DOHH2 (cell line): Measurements from ENCODE around the gene AHI1.
"Not testable (repeated sequence)": the region's sequence is repeated elsewhere in the genome, so short reads cannot be mapped to it uniquely, and the experiment has no call there.

ENCODE experiments used
- H3F3A ChIP-seq: fragments of 200-600 bp; sonication (generic), shearing (Covaris generic); 2 replicates; pipeline ENCODE4 v1.6.0; 2016; ENCODE audit warnings: antibody characterized with exemption, mild to moderate bottlenecking; ENCODE audit not compliant: control insufficient read depth, insufficient read depth
- H3K27ac ChIP-seq: fragments of 200-600 bp; sonication (generic); 2 replicates; pipeline ENCODE4 v1.5.1; 2014; ENCODE audit warnings: low read depth, mild to moderate bottlenecking, low read length, moderate library complexity
- H3K27me3 ChIP-seq: fragments of 200-600 bp; sonication (generic); 2 replicates; pipeline ENCODE4 v1.6.1; 2014; ENCODE audit warnings: mild to moderate bottlenecking, low read length, mixed read lengths; ENCODE audit not compliant: control insufficient read depth
- H3K36me3 ChIP-seq: fragments of 200-600 bp; sonication (generic); 2 replicates; pipeline ENCODE4 v1.6.1; 2014; ENCODE audit warnings: mild to moderate bottlenecking, low read length, moderate library complexity, mixed read lengths; ENCODE audit not compliant: control insufficient read depth
- H3K4me1 ChIP-seq: fragments of 200-600 bp; sonication (generic); 2 replicates; pipeline ENCODE4 v1.6.1; 2014; ENCODE audit warnings: mild to moderate bottlenecking, low read length, mixed read lengths; ENCODE audit not compliant: control insufficient read depth
- H3K4me2 ChIP-seq: fragments of 200-600 bp; sonication (generic); 2 replicates; pipeline ENCODE4 v1.6.0; 2014; ENCODE audit warnings: mild to moderate bottlenecking, low read length, moderate library complexity
- H3K4me3 ChIP-seq: fragments of 200-600 bp; sonication (generic); 2 replicates; pipeline ENCODE4 v1.5.1; 2014; ENCODE audit warnings: mild to moderate bottlenecking, low read length, mixed read lengths
- H3K79me2 ChIP-seq: fragments of 200-600 bp; sonication (generic); 2 replicates; pipeline ENCODE4 v1.6.1; 2014; ENCODE audit warnings: mild to moderate bottlenecking, low read length, mixed read lengths; ENCODE audit not compliant: control insufficient read depth
- H3K9me2 ChIP-seq: fragments of 200-600 bp; sonication (generic); replicated peaks from 2 replicates; pipeline ENCODE4 v1.6.1; 2014; ENCODE audit warnings: mild to moderate bottlenecking, low read length, mixed read lengths; ENCODE audit not compliant: control insufficient read depth
- H3K9me3 ChIP-seq: fragments of 200-600 bp; sonication (generic); 2 replicates; pipeline ENCODE4 v1.6.1; 2014; ENCODE audit warnings: antibody characterized with exemption, low read length, mixed read lengths; ENCODE audit not compliant: control insufficient read depth, insufficient read depth
- H4K20me1 ChIP-seq: fragments of 200-600 bp; sonication (generic); 2 replicates; pipeline ENCODE4 v1.6.0; 2014; ENCODE audit warnings: low read depth, mild to moderate bottlenecking, antibody characterized with exemption, low read length, moderate library complexity; ENCODE audit not compliant: control insufficient read depth, insufficient read depth
- EZH2phosphoT487 ChIP-seq: fragments of 200-600 bp; sonication (generic); IDR thresholded peaks from 2 replicates; pipeline ENCODE4 v1.6.1; 2017; ENCODE audit warnings: borderline replicate concordance, mild to moderate bottlenecking, antibody characterized with exemption, low read length, moderate library complexity, mixed read lengths
- TF ChIP-seq, protein P1 (sequence below): fragments of 200-600 bp; sonication (generic); IDR thresholded peaks from one replicate; pipeline ENCODE4 v1.5.1; 2014; ENCODE audit warnings: antibody characterized with exemption, mild to moderate bottlenecking, low read depth, low read length; ENCODE audit not compliant: poor library complexity, severe bottlenecking

AHI1 gene

DNA sequence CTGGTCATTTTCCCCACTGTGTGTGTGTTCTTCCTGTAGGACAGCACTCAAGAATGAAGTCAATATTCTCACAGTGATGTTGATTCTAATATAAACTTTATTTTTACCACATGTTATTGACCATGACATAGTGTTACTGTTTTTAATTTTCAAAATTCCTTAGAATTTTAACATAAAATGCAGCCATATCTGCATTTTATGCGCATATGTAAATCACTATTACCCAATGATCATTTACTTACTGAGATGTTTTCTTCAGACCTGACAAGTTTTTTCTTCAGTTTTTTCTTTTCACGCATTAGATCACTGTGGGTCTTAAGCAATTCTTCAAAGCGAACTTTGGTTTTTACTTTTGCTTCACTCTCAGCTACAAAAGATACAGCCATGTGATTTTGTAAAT lies 7.2 kb downstream of the AHI1 start:
- Histone ChIP-seq H3K27me3 (no peaks in the 10 kb centered on the region), H3K79me2 (peaks cover 17% of the 10 kb centered on the region), H3K9me2 (no peaks in the 10 kb centered on the region), H3K4me2 (no peak overlapping the region), H3K36me3 (peaks cover 82% of the 10 kb centered on the region), H3K4me3 (no peak overlapping the region), H3K4me1 (peaks cover 6% of the 10 kb centered on the region), H3K9me3 (no peaks in the 10 kb centered on the region), H3F3A (0 out of 2 replicates have a peak, but pooled peaks cover 2% of the 10 kb centered on the region), H4K20me1 (no peaks in the 10 kb centered on the region), H3K27ac (no peak overlapping the region)
- TF ChIP-seq, protein P1, sequence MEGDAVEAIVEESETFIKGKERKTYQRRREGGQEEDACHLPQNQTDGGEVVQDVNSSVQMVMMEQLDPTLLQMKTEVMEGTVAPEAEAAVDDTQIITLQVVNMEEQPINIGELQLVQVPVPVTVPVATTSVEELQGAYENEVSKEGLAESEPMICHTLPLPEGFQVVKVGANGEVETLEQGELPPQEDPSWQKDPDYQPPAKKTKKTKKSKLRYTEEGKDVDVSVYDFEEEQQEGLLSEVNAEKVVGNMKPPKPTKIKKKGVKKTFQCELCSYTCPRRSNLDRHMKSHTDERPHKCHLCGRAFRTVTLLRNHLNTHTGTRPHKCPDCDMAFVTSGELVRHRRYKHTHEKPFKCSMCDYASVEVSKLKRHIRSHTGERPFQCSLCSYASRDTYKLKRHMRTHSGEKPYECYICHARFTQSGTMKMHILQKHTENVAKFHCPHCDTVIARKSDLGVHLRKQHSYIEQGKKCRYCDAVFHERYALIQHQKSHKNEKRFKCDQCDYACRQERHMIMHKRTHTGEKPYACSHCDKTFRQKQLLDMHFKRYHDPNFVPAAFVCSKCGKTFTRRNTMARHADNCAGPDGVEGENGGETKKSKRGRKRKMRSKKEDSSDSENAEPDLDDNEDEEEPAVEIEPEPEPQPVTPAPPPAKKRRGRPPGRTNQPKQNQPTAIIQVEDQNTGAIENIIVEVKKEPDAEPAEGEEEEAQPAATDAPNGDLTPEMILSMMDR: no peak
- no peak for TF ChIP-seq EZH2phosphoT487

DNA sequence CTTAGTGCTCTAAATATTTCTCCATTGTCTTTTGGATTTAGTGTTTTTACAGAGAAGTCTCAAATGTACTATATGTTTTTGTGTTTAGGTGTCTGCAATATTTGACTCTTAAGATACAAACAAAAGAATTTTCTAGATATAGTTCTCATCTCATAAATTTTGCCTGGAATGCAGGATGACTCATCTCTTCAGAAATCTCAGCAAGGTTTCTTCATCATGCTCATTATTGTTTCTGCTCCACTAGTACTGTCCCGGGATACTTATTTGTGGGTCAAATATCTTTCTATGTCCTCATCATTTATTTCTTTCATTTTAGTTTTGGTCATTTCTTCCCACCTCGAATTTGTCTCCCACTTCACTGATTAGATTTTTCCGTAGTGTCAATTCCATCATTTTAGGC lies 9.5 kb downstream of the AHI1 start:
- no peak overlapping the region for H3K4me3 ChIP-seq
- no peaks in the 10 kb centered on the region for H4K20me1 ChIP-seq
- H3K9me2 ChIP-seq: no peaks in the 10 kb centered on the region
- no peaks in the 10 kb centered on the region for H3K4me1 ChIP-seq
- no peak for TF ChIP-seq EZH2phosphoT487
- TF ChIP-seq, protein P1: no peak
- no peaks in the 10 kb centered on the region for H3K79me2 ChIP-seq
- H3K4me2 ChIP-seq: no peak overlapping the region
- peaks cover 76% of the 10 kb centered on the region for H3K36me3 ChIP-seq
- 0 out of 2 replicates have a peak, but pooled peaks cover 2% of the 10 kb centered on the region for H3F3A ChIP-seq
- H3K27me3 ChIP-seq: no peaks in the 10 kb centered on the region
- H3K9me3 ChIP-seq: peaks cover 8% of the 10 kb centered on the region; the same call in 1 of the 2 replicates
- H3K27ac ChIP-seq: no peak overlapping the region

DNA sequence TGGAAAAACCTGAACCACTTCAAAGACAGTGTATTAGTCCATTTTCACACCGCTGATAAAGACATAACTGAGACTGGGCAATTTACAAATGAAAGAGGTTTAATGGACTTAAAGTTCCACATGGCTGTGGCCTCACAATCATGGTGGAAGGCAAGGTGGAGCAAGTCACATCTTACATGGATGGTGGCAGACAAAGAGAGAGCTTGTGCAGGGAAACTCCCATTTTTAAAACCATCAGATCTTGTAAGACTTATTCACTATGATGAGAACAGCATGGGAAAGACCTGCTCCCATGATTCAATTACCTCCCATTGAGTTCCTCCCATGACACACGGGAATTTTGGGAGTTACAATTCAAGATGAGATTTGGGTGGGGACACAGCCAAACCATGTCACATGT lies 13.6 kb downstream of the AHI1 start:
- H3K4me3 ChIP-seq, H3K4me1 ChIP-seq, H3F3A ChIP-seq, H3K27me3 ChIP-seq, H3K79me2 ChIP-seq, H4K20me1 ChIP-seq, H3K27ac ChIP-seq, H3K9me2 ChIP-seq, H3K4me2 ChIP-seq: not testable (repeated sequence)
- Histone ChIP-seq H3K9me3 (peaks cover 39% of the 10 kb centered on the region), H3K36me3 (peaks cover 75% of the 10 kb centered on the region)

DNA sequence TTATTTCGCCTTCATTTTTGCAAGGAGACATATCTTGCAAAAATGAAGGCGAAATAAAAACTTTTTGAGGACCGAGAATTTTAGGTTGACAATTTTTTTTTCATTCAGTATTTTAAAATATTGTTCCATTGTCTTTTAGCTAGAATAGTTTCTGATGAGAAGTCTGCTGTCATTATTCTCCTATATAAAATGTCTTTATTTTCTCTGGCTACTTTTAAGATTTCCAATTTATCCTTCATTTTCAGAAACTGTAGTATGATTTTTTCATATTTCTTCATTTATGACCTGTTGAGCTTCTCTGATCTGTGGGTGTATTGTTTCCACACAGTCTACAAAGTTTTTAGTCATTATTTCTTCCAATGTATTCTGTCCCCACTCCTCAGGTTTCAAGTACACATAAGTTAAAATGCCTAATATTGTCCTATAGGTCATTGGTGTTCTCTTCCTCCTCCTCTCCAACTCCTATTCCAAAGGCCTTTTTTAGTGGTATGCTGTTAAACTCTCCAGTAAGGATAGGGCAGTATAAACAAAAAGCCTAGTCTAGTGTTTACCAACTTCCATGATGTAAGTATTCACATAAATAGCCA lies 15.7 kb downstream of the AHI1 start:
- no peaks in the 10 kb centered on the region for H3K79me2 ChIP-seq
- H3K9me3 ChIP-seq: peaks cover 42% of the 10 kb centered on the region
- H3K4me2 ChIP-seq: no peak overlapping the region
- H3K9me2 ChIP-seq: no peaks in the 10 kb centered on the region
- H3K4me1 ChIP-seq: no peaks in the 10 kb centered on the region
- H3K27me3 ChIP-seq: no peaks in the 10 kb centered on the region
- peaks cover 68% of the 10 kb centered on the region for H3K36me3 ChIP-seq
- H3K27ac ChIP-seq: no peak overlapping the region
- TF ChIP-seq EZH2phosphoT487: no peak
- TF ChIP-seq, protein P1: no peak
- H3K4me3 ChIP-seq: no peak overlapping the region
- H4K20me1 ChIP-seq: no peaks in the 10 kb centered on the region
- no peaks in the 10 kb centered on the region for H3F3A ChIP-seq
